H1 (cell line): ENCODE measurements around the gene TLE2. TPM values are rescaled to one million over a fixed set of nuclear protein-coding genes. Genes with fewer than 3 reads are reported as not detected.

Experiments
- CTCF ChIA-PET: fragments of 300-600 bp; sonication (Branson Sonifier 250); formaldehyde crosslinking; loops from one replicate; lab custom pipeline; 2021; ENCODE audit not compliant: partially characterized antibody; lab: Charles Lee
- POLR2A ChIA-PET: fragments of 300-600 bp; sonication (Branson Sonifier 250); formaldehyde crosslinking; loops from one replicate; lab custom pipeline; 2021; ENCODE audit warnings: inconsistent platforms; ENCODE audit not compliant: partially characterized antibody; lab: Charles Lee
- DNase-seq, 2 experiments: peaks; one replicate each; pipeline versions ENCODE4 v3.0.0 to v3.0.0-alpha.2; 2010 to 2022; ENCODE audit warnings: low spot score in 2 of 2, low read depth in 1 of 2, mixed read lengths in 1 of 2
- FAIRE-seq: peaks from 2 replicates; lab custom pipeline; 2011; peaks lifted over from hg19 to GRCh38; lab: Jason Lieb, UNC
- H2AFZ ChIP-seq: 2 replicates; pipeline ENCODE4 v1.8.1; 2012; ENCODE audit warnings: low read length, inconsistent platforms
- H2AK5ac ChIP-seq: 2 replicates; pipeline ENCODE4 v1.6.1; 2013; ENCODE audit warnings: low read depth, low read length
- H2BK120ac ChIP-seq: replicated peaks from 2 replicates; pipeline ENCODE3; 2013; ENCODE audit warnings: low read depth, low read length, inconsistent platforms
- H2BK12ac ChIP-seq: 2 replicates; pipeline ENCODE4 v1.6.1; 2013; ENCODE audit warnings: low read depth, low read length
- H2BK15ac ChIP-seq: 2 replicates; pipeline ENCODE4 v1.6.1; 2013; ENCODE audit warnings: low read length
- H2BK20ac ChIP-seq: 2 replicates; pipeline ENCODE4 v1.6.1; 2013; ENCODE audit warnings: low read length
- H2BK5ac ChIP-seq: 2 replicates; pipeline ENCODE4 v1.6.1; 2013; ENCODE audit warnings: low read depth, low read length
- H3K14ac ChIP-seq: 2 replicates; pipeline ENCODE4 v1.6.1; 2013; ENCODE audit warnings: inconsistent platforms; ENCODE audit not compliant: insufficient read length
- H3K18ac ChIP-seq: 2 replicates; pipeline ENCODE4 v1.6.1; 2013; ENCODE audit warnings: low read length; ENCODE audit errors: extremely low read depth
- H3K23ac ChIP-seq: 2 replicates; pipeline ENCODE4 v1.6.1; 2013; ENCODE audit warnings: inconsistent platforms; ENCODE audit not compliant: insufficient read length
- H3K23me2 ChIP-seq: 2 replicates; pipeline ENCODE4 v1.6.1; 2013; ENCODE audit warnings: low read depth, low read length
- H3K27ac ChIP-seq: 2 replicates; pipeline ENCODE4 v1.6.1; 2011; ENCODE audit warnings: low read depth, low read length, inconsistent platforms
- H3K27me3 ChIP-seq, 4 experiments: replicated peaks in 1 of 4; 1 replicate in 1 of 4; 2 replicates in 3 of 4; pipeline versions ENCODE4 v1.6.1 to v1.8.1; 2011 to 2013; ENCODE audit warnings: low read length in 3 of 4, mild to moderate bottlenecking in 3 of 4, inconsistent platforms in 2 of 4, mixed read lengths in 2 of 4, moderate library complexity in 1 of 4; ENCODE audit not compliant: control insufficient read depth in 3 of 4, insufficient read depth in 3 of 4; ENCODE audit errors: extremely low read depth in 1 of 4
- H3K36me3 ChIP-seq, 4 experiments: 2 replicates each; pipeline versions ENCODE4 v1.6.1 to v1.8.1; 2011 to 2013; ENCODE audit warnings: mild to moderate bottlenecking in 4 of 4, low read length in 3 of 4, moderate library complexity in 2 of 4, control low read depth in 1 of 4, inconsistent platforms in 1 of 4; ENCODE audit not compliant: insufficient read depth in 4 of 4, control insufficient read depth in 2 of 4
- H3K4ac ChIP-seq: replicated peaks from 2 replicates; pipeline ENCODE3; 2013; ENCODE audit warnings: low read length, low read depth, mixed read lengths, inconsistent platforms; ENCODE audit not compliant: insufficient read length
- H3K4me1 ChIP-seq, 4 experiments: replicated peaks in 1 of 4; 1 replicate in 1 of 4; 2 replicates in 3 of 4; pipeline versions ENCODE4 v1.6.1 to v1.8.1; 2011 to 2013; ENCODE audit warnings: low read length in 3 of 4, inconsistent platforms in 2 of 4, mixed read lengths in 1 of 4; ENCODE audit not compliant: insufficient read depth in 4 of 4, control insufficient read depth in 3 of 4
- H3K4me2 ChIP-seq, 2 experiments: 2 replicates each; pipeline versions ENCODE4 v1.6.1 to v1.8.1; 2011 to 2013; ENCODE audit warnings: low read depth in 2 of 2, low read length in 2 of 2, control low read depth in 1 of 2, inconsistent platforms in 1 of 2, mild to moderate bottlenecking in 1 of 2; ENCODE audit not compliant: insufficient read depth in 1 of 2
- H3K4me3 ChIP-seq, 4 experiments: fragments of 200-600, 300-600 bp in 1 of 4; sonication (generic), shearing (Covaris generic), sonication (Bioruptor Twin) in 1 of 4; 2 replicates each; pipeline versions ENCODE4 v1.5.1 to v1.8.1; 2011 to 2016; ENCODE audit warnings: low read length in 4 of 4, low read depth in 3 of 4, control low read depth in 2 of 4, inconsistent platforms in 2 of 4, mild to moderate bottlenecking in 2 of 4, mixed read lengths in 1 of 4, moderate library complexity in 1 of 4; ENCODE audit not compliant: insufficient read depth in 2 of 4; ENCODE audit errors: extremely low read depth in 1 of 4
- H3K56ac ChIP-seq: replicated peaks from 2 replicates; pipeline ENCODE3; 2013; ENCODE audit warnings: low read depth, mild to moderate bottlenecking, mixed read lengths, low read length, inconsistent platforms; ENCODE audit not compliant: insufficient read length
- H3K79me1 ChIP-seq: 2 replicates; pipeline ENCODE4 v1.6.1; 2013; ENCODE audit warnings: low read depth, low read length, control low read depth
- H3K79me2 ChIP-seq, 2 experiments: 2 replicates each; pipeline versions ENCODE4 v1.6.1 to v1.8.1; 2012 to 2013; ENCODE audit warnings: low read length in 2 of 2, mild to moderate bottlenecking in 2 of 2, inconsistent platforms in 1 of 2; ENCODE audit not compliant: insufficient read depth in 2 of 2, control insufficient read depth in 1 of 2
- H3K9ac ChIP-seq, 4 experiments: replicated peaks in 1 of 4; 1 replicate in 1 of 4; 2 replicates in 3 of 4; pipeline versions ENCODE4 v1.6.1 to v1.8.1; 2011 to 2013; ENCODE audit warnings: low read depth in 3 of 4, low read length in 3 of 4, control low read depth in 2 of 4, mild to moderate bottlenecking in 2 of 4, moderate library complexity in 2 of 4, inconsistent platforms in 1 of 4; ENCODE audit errors: extremely low read depth in 1 of 4
- H3K9me3 ChIP-seq, 2 experiments: 2 replicates each; pipeline versions ENCODE4 v1.6.1 to v1.8.1; 2012 to 2013; ENCODE audit warnings: mild to moderate bottlenecking in 2 of 2, moderate library complexity in 2 of 2, control low read depth in 1 of 2, inconsistent platforms in 1 of 2, low read depth in 1 of 2, low read length in 1 of 2, mixed read lengths in 1 of 2; ENCODE audit not compliant: insufficient read depth in 2 of 2
- H4K20me1 ChIP-seq, 2 experiments: replicated peaks in 1 of 2; 2 replicates each; pipeline versions ENCODE3 to v1.8.1; 2011 to 2013; ENCODE audit warnings: inconsistent platforms in 2 of 2, low read length in 2 of 2, mild to moderate bottlenecking in 1 of 2; ENCODE audit not compliant: insufficient read depth in 2 of 2, control insufficient read depth in 1 of 2
- H4K5ac ChIP-seq: 2 replicates; pipeline ENCODE4 v1.6.1; 2013; ENCODE audit warnings: low read length, low read depth, mixed read lengths, inconsistent platforms; ENCODE audit not compliant: insufficient read length
- H4K8ac ChIP-seq: 2 replicates; pipeline ENCODE4 v1.8.0; 2013; ENCODE audit warnings: mild to moderate bottlenecking, moderate library complexity, low read length, inconsistent platforms; ENCODE audit not compliant: insufficient read depth; ENCODE audit errors: extremely low read depth
- H4K91ac ChIP-seq: replicated peaks from 2 replicates; pipeline ENCODE3; 2013; ENCODE audit warnings: low read length, mixed read lengths, inconsistent platforms; ENCODE audit not compliant: insufficient read length
- BRCA1 ChIP-seq: IDR thresholded peaks from 2 replicates; pipeline ENCODE4 v1.6.1; 2012; ENCODE audit warnings: low read depth, low read length, improper control_type of control experiment
- CHD1 ChIP-seq: IDR thresholded peaks from 2 replicates; pipeline ENCODE4 v1.6.1; 2012; ENCODE audit warnings: low read depth, low read length, improper control_type of control experiment
- EZH2 ChIP-seq: fragments of 200-600 bp; sonication (generic); IDR thresholded peaks from 2 replicates; pipeline ENCODE4 v1.7.1; 2012; ENCODE audit warnings: low read depth, mild to moderate bottlenecking, moderate library complexity, low read length, inconsistent platforms; ENCODE audit not compliant: severe bottlenecking
- JUND ChIP-seq: IDR thresholded peaks from 2 replicates; pipeline ENCODE4 v1.6.1; 2011; ENCODE audit warnings: mild to moderate bottlenecking, improper control_type of control experiment, low read length
- NANOG ChIP-seq: IDR thresholded peaks from 2 replicates; pipeline ENCODE4 v1.6.1; 2011; ENCODE audit warnings: low read length, low read depth, mild to moderate bottlenecking, inconsistent platforms; ENCODE audit not compliant: insufficient read depth, poor library complexity, severe bottlenecking
- NRF1 ChIP-seq: IDR thresholded peaks from 2 replicates; pipeline ENCODE4 v1.6.1; 2011; ENCODE audit warnings: mild to moderate bottlenecking, low read depth, low read length, improper control_type of control experiment
- RBBP5 ChIP-seq: IDR thresholded peaks from 2 replicates; pipeline ENCODE4 v1.7.1; 2012; ENCODE audit warnings: low read depth, mild to moderate bottlenecking, inconsistent platforms, low read length, moderate library complexity, borderline replicate concordance
- TCF12 ChIP-seq: IDR thresholded peaks from 2 replicates; pipeline ENCODE4 v1.6.1; 2011; ENCODE audit warnings: low read depth, mild to moderate bottlenecking, low read length
- WGBS, 2 experiments: shearing (Covaris generic) in 1 of 2; methylation state at CpG; one replicate each; pipeline versions ENCODE4 v1.1.6 to v1.1.7; 2013 to 2015; ENCODE audit warnings: low lambda C conversion rate in 2 of 2, mixed read lengths in 2 of 2, inconsistent platforms in 1 of 2, low coverage in 1 of 2, missing lambda C conversion rate in 1 of 2; ENCODE audit not compliant: insufficient replicate concordance in 2 of 2, insufficient coverage in 1 of 2, insufficient read length in 1 of 2; ENCODE audit errors: extremely low coverage in 1 of 2, missing lambda C conversion rate in 1 of 2; 5-methylcytosine and 5-hydroxymethylcytosine counted together
- polyA plus RNA-seq, 7 experiments: library from polyadenylated mRNA; depleted of rRNA in 3 of 7; stranded (reverse) in 5 of 7; unstranded in 2 of 7; fragments of >200 nt in 5 of 7; fragments of 200-250 nt in 2 of 7; gene quantifications; 1 replicate in 5 of 7; 2 replicates in 1 of 7; 4 replicates in 1 of 7; pipeline versions ENCODE4 v1.2.1 to v1.2.3, GENCODE V29; 2011 to 2013; ENCODE audit warnings: missing spikeins in 2 of 7, mixed read lengths in 2 of 7
- total RNA-seq: library from RNA; stranded (reverse); fragmentation: NEBNext Ultra II Directional; extraction: Animal tissue kit (Norgen Biotek cat#: 25700); gene quantifications from 2 replicates; pipeline ENCODE4 v1.2.1, GENCODE V29; 2021
- TF ChIP-seq, protein P1 (sequence below): IDR thresholded peaks from 2 replicates; pipeline ENCODE4 v1.6.1; 2012; ENCODE audit warnings: inconsistent platforms

TLE2 gene
- total and polyA plus RNA-seq, 2 of the 8 experiments (the other 6 are each of a cell fraction or from before 2014, with no cell fraction given) = 8.0 to 11.5 TPM

DNA sequence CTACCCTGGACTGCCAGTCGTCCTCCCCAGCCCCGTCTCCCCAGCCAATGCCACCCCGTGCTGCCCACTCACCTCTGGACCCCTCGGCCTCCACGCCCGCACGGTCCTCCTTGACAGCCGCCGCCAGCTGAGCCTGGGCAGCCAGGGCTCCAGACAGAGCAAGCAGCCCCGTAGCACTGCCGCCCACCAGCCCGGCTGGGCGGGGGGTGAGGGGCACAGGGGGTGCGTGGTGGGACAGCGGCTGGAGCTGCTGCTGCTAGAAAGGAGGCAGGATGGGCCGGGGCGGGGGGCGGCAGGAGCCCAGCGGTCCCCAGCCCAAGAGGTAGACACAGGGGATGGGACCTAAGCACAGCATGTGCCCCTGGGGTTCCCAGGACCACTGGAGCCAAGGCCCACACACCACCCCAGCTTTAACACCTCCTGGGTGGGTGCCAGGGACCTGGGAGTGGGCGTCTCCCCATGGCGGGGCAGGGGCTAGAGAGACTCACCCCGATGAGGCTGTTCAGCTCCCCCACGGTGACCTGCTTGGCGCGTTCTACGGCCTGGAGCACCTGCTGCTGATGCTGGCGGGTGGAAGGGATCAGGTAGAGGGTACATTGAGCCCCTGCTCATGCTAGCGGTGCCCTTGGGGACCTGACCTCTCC is 9.7 kb downstream of the TLE2 start:
- CTCF ChIA-PET = no interaction called here
- H2AK5ac ChIP-seq = no peak overlapping the region
- peaks cover 0 to 2% (median under 1%) of the 10 kb centered on the region in 4 experiments; a peak in 5 of 7 replicates for H3K27me3 ChIP-seq
- no peak overlapping the region for H2BK5ac ChIP-seq
- TF ChIP-seq JUND (no peak), NANOG (no peak), BRCA1 (no peak), RBBP5 (no peak), NRF1 (no peak), TCF12 (no peak), EZH2 (no peak), CHD1 (no peak)
- TF ChIP-seq, protein P1, sequence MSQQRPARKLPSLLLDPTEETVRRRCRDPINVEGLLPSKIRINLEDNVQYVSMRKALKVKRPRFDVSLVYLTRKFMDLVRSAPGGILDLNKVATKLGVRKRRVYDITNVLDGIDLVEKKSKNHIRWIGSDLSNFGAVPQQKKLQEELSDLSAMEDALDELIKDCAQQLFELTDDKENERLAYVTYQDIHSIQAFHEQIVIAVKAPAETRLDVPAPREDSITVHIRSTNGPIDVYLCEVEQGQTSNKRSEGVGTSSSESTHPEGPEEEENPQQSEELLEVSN = no peak
- TF ChIP-seq, all 59 proteins: peak for 0
- Histone ChIP-seq H3K14ac (no peak overlapping the region), H3K18ac (no peak overlapping the region), H3K9ac (no peak overlapping the region), H2BK12ac (no peak overlapping the region), H3K4me3 (no peak overlapping the region), H3K4ac (no peak overlapping the region), H3K79me2 (no peaks in the 10 kb centered on the region), H3K27ac (no peak overlapping the region), H4K8ac (no peak overlapping the region), H3K23ac (no peak overlapping the region), H4K20me1 (no peaks in the 10 kb centered on the region), H2BK15ac (no peak overlapping the region), H3K4me2 (no peak overlapping the region), H3K9me3 (no peaks in the 10 kb centered on the region), H2BK120ac (no peak overlapping the region), H3K36me3 (no peaks in the 10 kb centered on the region), H2BK20ac (no peak overlapping the region), H4K91ac (no peak overlapping the region), H2AFZ (no peak overlapping the region), H3K79me1 (no peaks in the 10 kb centered on the region), H3K23me2 (no peaks in the 10 kb centered on the region), H3K56ac (no peak overlapping the region), H3K4me1 (peaks cover 0 to 2% (median under 1%) of the 10 kb centered on the region in 4 experiments; a peak in 2 of 7 replicates), H4K5ac (no peak overlapping the region)
- 92% methylated on average over 18 of the region's 28 CpGs; no CpG with 5 or more reads in 1 of the 2 experiments for WGBS, 2 experiments
- POLR2A ChIA-PET = no interaction called here
- no peak for FAIRE-seq
- no peak for DNase-seq
